ENCODE data around the gene SOWAHA.

The SOWAHA gene

DNA sequence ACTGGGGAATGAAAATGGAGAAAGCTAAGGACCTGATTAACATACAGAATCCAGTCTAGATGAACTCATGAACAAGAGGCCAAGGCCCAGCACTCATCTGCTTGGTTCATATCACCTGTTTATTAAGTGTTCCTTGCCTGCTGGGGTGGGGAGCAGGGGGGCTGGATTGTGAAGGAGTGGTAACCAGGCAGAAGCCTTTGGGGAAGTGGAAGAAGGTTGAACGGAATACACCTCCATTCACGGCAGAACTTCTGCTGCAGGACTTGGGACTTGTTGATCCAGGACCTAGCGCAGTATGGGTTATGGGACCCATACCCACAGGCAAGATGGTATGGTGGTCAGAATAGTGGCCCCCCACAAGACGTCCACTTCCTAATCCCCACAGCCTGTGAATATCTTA, 27.2 kb upstream of the SOWAHA start:
- TF ChIP-seq TARDBP (IDR thresholded peaks at IDR 0.05) (no peak), SP1 (IDR thresholded peaks at IDR 0.05) (no peak), ARNT (IDR thresholded peaks at IDR 0.05) (no peak), LEF1 (IDR thresholded peaks at IDR 0.05; ENCODE audit: borderline replicate concordance) (no peak), ZNF384 (IDR thresholded peaks at IDR 0.05) (no peak), BHLHE40 (IDR thresholded peaks at IDR 0.05; ENCODE audit: borderline replicate concordance) (no peak)
- no peak for DNase-seq (ENCODE audit: extremely low spot score)
- ChIA-PET CTCF (interaction anchor here (1.5 kb wide), 1 partner anchor 33 kb away, joined by 3 read pairs; no protein-coding TSS in a partner anchor), POLR2A (no interaction called here)

GRCh38 chr5:132787076-132787475, 26.0 kb upstream of the SOWAHA start:
- TF ChIP-seq CTBP1 (IDR thresholded peaks at IDR 0.05; ENCODE audit: borderline replicate concordance) (no peak), FOXK2 (IDR thresholded peaks at IDR 0.05) (no peak), ARNT (IDR thresholded peaks at IDR 0.05) (no peak), ZNF384 (IDR thresholded peaks at IDR 0.05) (no peak), HDGF (IDR thresholded peaks at IDR 0.05; ENCODE audit: borderline replicate concordance) (no peak), NFRKB (IDR thresholded peaks at IDR 0.05) (no peak), SP1 (IDR thresholded peaks at IDR 0.05) (no peak), TARDBP (IDR thresholded peaks at IDR 0.05) (no peak)
- CTCF ChIA-PET = interaction anchor here (0.8 to 1.2 kb wide), 3 partner anchors 14 to 33 kb away, joined by 3 to 4 read pairs (median 4); no protein-coding TSS in a partner anchor
- DNase-seq (ENCODE audit: extremely low spot score) = no peak
- POLR2A ChIA-PET = interaction anchor here (1.5 to 1.9 kb wide), 2 partner anchors 9 to 11 kb away, joined by 4 read pairs; no protein-coding TSS in a partner anchor

GRCh38 chr5:132788508-132788907, 24.6 kb upstream of the SOWAHA start:
- ChIA-PET POLR2A (interaction anchor here (0.6 kb wide), 1 partner anchor 419 kb away, joined by 3 read pairs; the partner anchor contains the start of gene SLC22A5), CTCF (no interaction called here)
- DNase-seq (ENCODE audit: extremely low spot score) = no peak
- TF ChIP-seq ELF4 (IDR thresholded peaks at IDR 0.05) (no peak), FOXA1 (IDR thresholded peaks at IDR 0.05) (no peak), PKNOX1 (IDR thresholded peaks at IDR 0.05) (no peak), ZNF384 (IDR thresholded peaks at IDR 0.05) (no peak), TARDBP (IDR thresholded peaks at IDR 0.05) (no peak), ARNT (IDR thresholded peaks at IDR 0.05) (no peak), HDGF (IDR thresholded peaks at IDR 0.05; ENCODE audit: borderline replicate concordance) (no peak), LEF1 (IDR thresholded peaks at IDR 0.05; ENCODE audit: borderline replicate concordance) (no peak), SP1 (IDR thresholded peaks at IDR 0.05) (no peak), FOXM1 (IDR thresholded peaks at IDR 0.05; ENCODE audit: borderline replicate concordance) (no peak), L3MBTL2 (conservative IDR thresholded peaks at IDR 0.05) (no peak), BHLHE40 (IDR thresholded peaks at IDR 0.05; ENCODE audit: borderline replicate concordance) (no peak), CTBP1 (IDR thresholded peaks at IDR 0.05; ENCODE audit: borderline replicate concordance) (no peak), FOXK2 (IDR thresholded peaks at IDR 0.05) (no peak)

DNA sequence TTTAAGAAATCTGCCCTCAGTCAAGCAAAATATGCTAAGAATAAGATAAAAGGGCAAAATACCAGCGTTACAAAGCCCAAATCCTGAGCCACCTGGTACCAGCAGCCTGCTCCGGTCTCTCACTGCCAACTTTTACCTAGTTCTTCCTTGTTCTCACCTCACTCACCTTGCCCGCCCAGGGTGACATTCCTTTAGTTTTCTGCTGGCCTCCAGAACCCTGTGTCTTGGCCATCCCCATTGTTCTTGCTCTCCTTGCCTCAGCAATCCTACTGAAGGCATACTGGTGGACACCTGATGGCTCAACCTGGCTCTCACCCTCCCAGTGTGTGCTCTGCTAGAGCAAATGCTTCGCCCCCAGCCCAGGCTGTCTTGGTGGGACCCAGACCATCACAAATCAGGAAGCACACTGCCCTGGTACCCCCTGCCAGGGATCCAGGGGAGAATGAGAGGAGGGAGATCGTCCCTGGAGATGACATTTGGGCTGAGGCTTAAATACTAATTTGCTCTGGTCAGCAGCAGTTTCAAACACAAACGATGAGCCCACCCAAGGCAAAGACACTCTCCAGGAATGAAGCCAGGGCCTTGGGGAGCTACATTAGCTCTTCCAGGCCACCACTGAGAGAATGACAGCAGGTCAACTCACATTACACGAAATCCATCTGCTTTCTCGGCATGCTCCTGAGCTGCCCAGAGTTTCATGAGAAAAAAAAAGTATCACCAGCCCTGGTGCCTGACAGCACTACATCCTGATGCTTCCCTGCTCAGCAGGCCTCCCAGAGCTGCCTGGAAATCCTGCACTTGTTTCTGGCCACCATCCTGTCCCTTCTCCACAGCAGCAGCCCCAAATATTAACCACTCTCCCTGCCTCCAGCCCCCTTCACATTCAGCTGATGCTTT, 23.9 kb upstream of the SOWAHA start:
- TF ChIP-seq BHLHE40 (IDR thresholded peaks at IDR 0.05; ENCODE audit: borderline replicate concordance) = no peak
- TF ChIP-seq ZNF384 (IDR thresholded peaks at IDR 0.05) = 0 out of 2 replicates have a peak, but pooled peaks have one; percentile 16
- TF ChIP-seq LEF1 (IDR thresholded peaks at IDR 0.05; ENCODE audit: borderline replicate concordance) = no peak
- no peak for TF ChIP-seq CTBP1 (IDR thresholded peaks at IDR 0.05; ENCODE audit: borderline replicate concordance)
- DNase-seq (ENCODE audit: extremely low spot score) = no peak
- POLR2A ChIA-PET = no interaction called here
- CTCF ChIA-PET = interaction anchor here (0.6 to 0.7 kb wide), 2 partner anchors 18 to 43 kb away, joined by 3 to 4 read pairs; no protein-coding TSS in a partner anchor

DNA sequence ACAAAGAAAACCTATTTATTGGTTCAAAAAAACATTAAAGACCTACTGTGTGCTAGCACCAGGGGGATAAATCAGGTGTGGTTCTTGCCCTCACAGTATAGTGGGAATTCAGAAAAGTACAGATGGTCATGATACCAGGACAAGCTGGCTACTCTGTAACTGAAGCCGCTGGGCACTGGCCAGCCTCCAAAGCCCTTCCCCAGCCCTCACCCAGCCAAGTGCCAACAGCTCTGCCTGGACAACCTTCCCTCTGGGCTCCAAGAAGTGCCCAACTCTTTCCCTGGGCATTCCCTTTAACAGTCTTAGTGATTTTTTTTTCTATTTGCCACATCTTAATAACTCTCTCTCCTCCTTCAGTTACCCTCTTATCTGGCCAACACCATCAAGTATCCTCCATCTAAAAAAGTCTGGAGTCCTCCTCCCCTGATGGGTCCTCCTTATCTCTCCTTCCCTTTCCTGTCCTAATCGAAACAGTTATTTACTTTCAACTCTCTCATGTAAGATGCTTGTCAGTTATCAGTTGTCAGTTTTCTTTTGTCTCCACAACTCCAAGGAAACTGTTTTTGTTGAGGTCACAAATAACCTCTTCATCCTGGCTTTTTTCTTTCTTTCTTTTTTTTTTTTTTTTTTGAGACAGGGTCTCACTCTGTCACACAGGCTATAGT, 22.8 kb upstream of the SOWAHA start:
- no peak for DNase-seq (ENCODE audit: extremely low spot score)
- ChIA-PET CTCF (interaction anchor here (0.7 to 1.0 kb wide), 2 partner anchors 17 kb away, joined by 3 read pairs; no protein-coding TSS in a partner anchor), POLR2A (no interaction called here)
- TF ChIP-seq ARNT (IDR thresholded peaks at IDR 0.05) (no peak), SUZ12 (IDR thresholded peaks at IDR 0.05) (no peak), CTBP1 (IDR thresholded peaks at IDR 0.05; ENCODE audit: borderline replicate concordance) (no peak)

GRCh38 chr5:132791026-132791425, 22.1 kb upstream of the SOWAHA start:
- POLR2A ChIA-PET = no interaction called here
- CTCF ChIA-PET = interaction anchor here (1.0 kb wide), 1 partner anchor 16 kb away, joined by 3 read pairs; no protein-coding TSS in a partner anchor
- no peak for TF ChIP-seq FOXM1 (IDR thresholded peaks at IDR 0.05; ENCODE audit: borderline replicate concordance)
- TF ChIP-seq NFRKB (IDR thresholded peaks at IDR 0.05) = no peak
- no peak for TF ChIP-seq TARDBP (IDR thresholded peaks at IDR 0.05)
- no peak for TF ChIP-seq ZNF384 (IDR thresholded peaks at IDR 0.05)
- DNase-seq (ENCODE audit: extremely low spot score) = no peak

GRCh38 chr5:132797651-132798050, 15.5 kb upstream of the SOWAHA start:
- TF ChIP-seq ELF4 (IDR thresholded peaks at IDR 0.05) = no peak
- TF ChIP-seq TARDBP (IDR thresholded peaks at IDR 0.05) = no peak
- TF ChIP-seq FOXM1 (IDR thresholded peaks at IDR 0.05; ENCODE audit: borderline replicate concordance) = no peak
- no peak for TF ChIP-seq SP1 (IDR thresholded peaks at IDR 0.05)
- no peak for TF ChIP-seq L3MBTL2 (conservative IDR thresholded peaks at IDR 0.05)
- no peak for TF ChIP-seq BHLHE40 (IDR thresholded peaks at IDR 0.05; ENCODE audit: borderline replicate concordance)
- no peak for TF ChIP-seq ARNT (IDR thresholded peaks at IDR 0.05)
- TF ChIP-seq PKNOX1 (IDR thresholded peaks at IDR 0.05) = no peak
- no peak for TF ChIP-seq HDGF (IDR thresholded peaks at IDR 0.05; ENCODE audit: borderline replicate concordance)
- no peak for TF ChIP-seq FOXA1 (IDR thresholded peaks at IDR 0.05)
- TF ChIP-seq LEF1 (IDR thresholded peaks at IDR 0.05; ENCODE audit: borderline replicate concordance) = no peak
- no peak for TF ChIP-seq NFRKB (IDR thresholded peaks at IDR 0.05)
- no peak for TF ChIP-seq ZNF384 (IDR thresholded peaks at IDR 0.05)
- no peak for TF ChIP-seq CTBP1 (IDR thresholded peaks at IDR 0.05; ENCODE audit: borderline replicate concordance)
- no peak for TF ChIP-seq FOXK2 (IDR thresholded peaks at IDR 0.05)
- no peak for TF ChIP-seq SUZ12 (IDR thresholded peaks at IDR 0.05)
- CTCF ChIA-PET = interaction anchor here (0.7 to 2.5 kb wide), 5 partner anchors 10 to 68 kb away, joined by 3 to 11 read pairs (median 3); no protein-coding TSS in a partner anchor
- POLR2A ChIA-PET = interaction anchor here (1.2 kb wide), 1 partner anchor 10 kb away, joined by 4 read pairs; no protein-coding TSS in a partner anchor
- DNase-seq (ENCODE audit: extremely low spot score) = no peak
